ENCODE data around the gene SDHC.

GRCh38 chr1:161307892-161308638 is 6.1 kb upstream of the SDHC start:
- TF ChIP-seq CTCF (IDR thresholded peaks at IDR 0.05) (no peak), EZH2 (IDR thresholded peaks at IDR 0.05; ENCODE audit: borderline replicate concordance, insufficient read depth, low read depth, low read length, poor library complexity, severe bottlenecking) (no peak)

All from B cell (primary cell).